HUES48 (cell line): ENCODE data around the gene GLIS1.

ENCODE experiments used
- H3K27ac ChIP-seq: one replicate; pipeline ENCODE4 v1.7.0; 2013; ENCODE audit warnings: low read depth, low read length, inconsistent platforms
- H3K27me3 ChIP-seq: 2 replicates; pipeline ENCODE4 v1.6.1; 2013; ENCODE audit warnings: mild to moderate bottlenecking, low read length; ENCODE audit not compliant: control insufficient read depth, insufficient read depth
- H3K36me3 ChIP-seq: 2 replicates; pipeline ENCODE4 v1.6.1; 2013; ENCODE audit warnings: low read length; ENCODE audit not compliant: control insufficient read depth, insufficient read depth
- H3K4me1 ChIP-seq: 2 replicates; pipeline ENCODE4 v1.6.1; 2013; ENCODE audit warnings: mild to moderate bottlenecking, low read length; ENCODE audit not compliant: control insufficient read depth, insufficient read depth
- H3K4me3 ChIP-seq: 2 replicates; pipeline ENCODE4 v1.5.1; 2013; ENCODE audit warnings: mild to moderate bottlenecking, low read depth, low read length
- H3K9ac ChIP-seq: 2 replicates; pipeline ENCODE4 v1.6.1; 2013; ENCODE audit warnings: mild to moderate bottlenecking, low read depth, low read length, moderate library complexity
- H3K9me3 ChIP-seq: 2 replicates; pipeline ENCODE4 v1.6.1; 2013; ENCODE audit warnings: low read length; ENCODE audit not compliant: control insufficient read depth, insufficient read depth

GLIS1 gene

DNA sequence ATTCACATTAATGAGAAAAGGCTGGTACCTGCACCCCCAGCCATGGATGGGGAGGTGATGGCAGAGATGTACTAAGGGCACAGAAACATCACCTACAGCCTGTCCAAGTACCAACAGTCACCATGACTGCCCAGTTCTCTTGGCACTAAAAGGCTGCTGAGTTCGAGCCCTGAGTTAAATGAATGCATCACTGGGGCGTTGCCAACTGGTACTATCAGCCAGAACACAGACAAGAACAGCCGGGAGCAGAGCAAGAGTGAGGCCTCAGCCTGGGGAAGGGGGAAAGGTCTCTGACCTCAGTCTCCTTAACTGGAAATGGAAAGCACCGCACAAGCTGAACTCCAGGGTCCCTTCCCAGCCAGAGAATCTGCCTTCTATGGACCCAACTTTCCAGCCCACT lies 60.5 kb downstream of the GLIS1 start:
- Histone ChIP-seq H3K27ac (no peak overlapping the region), H3K9me3 (no peaks in the 10 kb centered on the region), H3K27me3 (no peaks in the 10 kb centered on the region), H3K36me3 (no peaks in the 10 kb centered on the region), H3K4me3 (no peak overlapping the region), H3K9ac (no peak overlapping the region), H3K4me1 (peaks cover 7% of the 10 kb centered on the region)

DNA sequence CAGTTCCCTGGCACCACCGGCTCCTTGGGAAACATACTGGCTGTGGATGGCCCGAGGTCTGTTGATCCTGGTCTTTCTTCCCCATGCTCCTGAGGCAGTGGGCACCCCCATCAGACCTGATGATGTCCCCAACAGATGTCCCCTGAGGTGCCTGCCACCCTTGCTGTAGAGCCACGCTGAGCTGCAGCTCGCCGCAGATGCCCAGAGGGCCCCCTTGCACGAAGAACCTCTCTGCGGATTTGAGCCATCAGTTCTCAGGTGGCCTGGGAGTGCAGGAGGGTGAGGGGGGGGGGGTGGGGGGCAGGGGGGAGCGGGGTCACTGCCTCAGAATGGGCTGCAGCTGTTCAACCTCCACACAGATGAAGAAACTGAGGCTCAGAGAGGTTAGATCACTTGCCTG lies 60.9 kb downstream of the GLIS1 start:
- Histone ChIP-seq H3K4me1 (peaks cover 10% of the 10 kb centered on the region), H3K36me3 (no peaks in the 10 kb centered on the region), H3K27me3 (no peaks in the 10 kb centered on the region), H3K9ac (no peak overlapping the region), H3K4me3 (no peak overlapping the region), H3K27ac (no peak overlapping the region), H3K9me3 (no peaks in the 10 kb centered on the region)

DNA sequence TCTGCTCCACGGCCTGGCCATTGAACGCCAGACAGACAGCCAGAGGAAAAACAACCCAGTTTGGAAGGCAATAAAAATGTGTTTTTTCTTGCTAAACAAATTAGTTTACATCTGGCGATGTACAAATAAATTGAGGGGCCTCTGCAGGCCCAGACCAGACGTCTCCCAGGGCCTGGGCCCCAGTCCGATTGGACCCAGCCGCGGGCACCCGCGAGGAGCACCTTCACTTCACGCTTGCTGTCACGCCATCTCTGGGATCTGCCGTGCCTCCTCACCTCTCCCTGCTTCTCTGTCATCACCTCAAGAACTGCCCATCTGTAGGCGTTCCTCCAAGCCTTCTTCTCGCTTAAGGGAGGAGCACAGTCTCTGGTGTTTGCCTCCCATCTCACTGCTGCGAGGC lies 61.5 kb downstream of the GLIS1 start:
- Histone ChIP-seq H3K27ac (no peak overlapping the region), H3K36me3 (no peaks in the 10 kb centered on the region), H3K9me3 (no peaks in the 10 kb centered on the region), H3K9ac (no peak overlapping the region), H3K4me3 (no peak overlapping the region), H3K27me3 (no peaks in the 10 kb centered on the region), H3K4me1 (peaks cover 10% of the 10 kb centered on the region)

DNA sequence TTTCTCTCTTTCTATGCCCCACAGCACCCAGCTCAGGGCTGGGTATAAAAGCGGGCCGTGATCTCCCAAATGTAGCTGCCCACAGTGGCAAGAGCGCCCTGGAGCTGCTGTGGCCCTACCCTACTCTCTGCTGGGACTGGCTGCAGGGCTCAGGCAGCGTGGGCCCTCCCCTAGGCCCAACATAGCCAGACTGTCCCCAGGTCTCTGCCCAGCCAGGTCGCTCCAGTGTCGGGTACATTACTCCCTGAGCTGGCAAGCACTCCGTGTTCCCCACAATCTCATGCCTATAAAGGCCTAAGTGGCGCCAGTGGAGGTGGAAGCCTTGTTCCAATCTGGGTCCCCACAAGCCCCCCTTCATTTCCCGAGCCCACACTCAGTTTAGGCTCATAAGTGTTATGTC lies 66.2 kb downstream of the GLIS1 start:
- Histone ChIP-seq H3K27me3 (no peaks in the 10 kb centered on the region), H3K4me3 (no peak overlapping the region), H3K36me3 (no peaks in the 10 kb centered on the region), H3K4me1 (peaks cover 4% of the 10 kb centered on the region; the same call in 1 of the 2 replicates), H3K27ac (no peak overlapping the region), H3K9me3 (no peaks in the 10 kb centered on the region), H3K9ac (no peak overlapping the region)

DNA sequence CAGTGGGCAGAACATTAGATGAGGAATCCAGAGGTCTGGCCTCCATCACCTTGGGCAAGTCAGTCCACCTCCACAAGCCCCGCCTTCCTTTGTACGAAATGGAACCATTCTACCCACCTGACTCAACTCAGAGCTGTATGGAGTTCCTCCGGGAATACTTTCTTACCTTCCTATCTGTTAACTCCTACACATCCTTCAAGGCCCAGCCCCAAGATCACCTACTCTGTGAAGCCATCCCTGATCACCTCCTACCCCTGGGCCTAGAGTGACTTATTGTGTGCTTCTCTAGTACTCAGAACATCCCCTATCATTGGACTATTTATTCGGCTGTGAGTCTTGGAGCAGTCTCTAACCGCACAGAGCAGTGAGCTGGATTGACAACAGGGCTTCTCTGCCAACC lies 66.7 kb downstream of the GLIS1 start:
- peaks cover 4% of the 10 kb centered on the region; the same call in 1 of the 2 replicates for H3K4me1 ChIP-seq
- H3K27me3 ChIP-seq = no peaks in the 10 kb centered on the region
- no peak overlapping the region for H3K4me3 ChIP-seq
- no peak overlapping the region for H3K9ac ChIP-seq
- H3K9me3 ChIP-seq = no peaks in the 10 kb centered on the region
- no peak overlapping the region for H3K27ac ChIP-seq
- no peaks in the 10 kb centered on the region for H3K36me3 ChIP-seq

DNA sequence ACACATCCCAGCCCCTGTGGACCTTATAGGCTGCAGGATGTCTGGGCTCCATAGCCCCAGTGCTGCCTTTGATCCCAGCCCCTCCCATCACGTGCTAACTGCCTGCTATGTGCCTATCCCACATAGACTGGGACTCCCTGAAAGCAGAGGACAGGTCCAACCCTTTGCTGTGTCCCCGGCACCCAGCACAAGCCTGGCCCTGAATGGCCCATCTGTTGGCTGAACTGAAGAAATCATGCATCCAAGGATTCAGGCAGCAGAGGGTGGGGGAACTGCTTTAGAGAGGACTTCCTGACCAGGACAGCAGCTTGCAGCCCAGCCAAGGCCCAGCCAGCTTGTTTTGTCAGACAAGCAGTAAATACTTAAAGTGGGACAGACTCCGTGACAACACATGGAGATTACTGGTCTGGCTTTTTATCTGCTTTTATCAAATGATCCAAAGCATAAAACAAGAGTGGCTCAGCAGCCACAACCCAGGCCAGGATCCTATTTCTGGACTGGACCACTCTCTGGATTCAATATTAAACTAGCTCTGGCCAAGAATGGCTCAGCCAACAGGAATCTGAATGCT lies 69.3 kb downstream of the GLIS1 start:
- Histone ChIP-seq H3K27me3 (no peaks in the 10 kb centered on the region), H3K4me1 (peaks cover 4% of the 10 kb centered on the region; the same call in 1 of the 2 replicates), H3K9me3 (no peaks in the 10 kb centered on the region), H3K9ac (no peak overlapping the region), H3K4me3 (no peak overlapping the region), H3K27ac (no peak overlapping the region), H3K36me3 (no peaks in the 10 kb centered on the region)

DNA sequence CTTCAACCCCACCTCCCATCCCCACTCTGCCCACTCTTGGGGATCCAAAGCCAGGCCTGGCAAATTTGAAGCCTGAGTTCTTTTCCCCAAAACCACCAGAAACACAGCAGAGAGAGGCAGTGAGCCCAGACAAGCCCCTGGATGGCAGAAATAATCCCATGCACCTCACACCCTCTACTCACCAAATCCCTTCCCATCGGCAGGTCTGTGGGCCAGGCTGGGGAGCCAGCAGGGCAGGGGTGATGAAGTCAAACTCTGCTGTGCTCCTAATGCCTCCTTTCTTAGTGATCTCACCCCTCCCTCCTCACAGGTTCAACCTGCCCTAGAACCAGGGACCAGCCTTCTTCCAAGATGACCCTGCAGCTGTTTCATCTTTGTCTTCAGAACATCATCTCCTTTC lies 72.4 kb downstream of the GLIS1 start:
- Histone ChIP-seq H3K4me1 (no peaks in the 10 kb centered on the region), H3K27ac (no peak overlapping the region), H3K27me3 (no peaks in the 10 kb centered on the region), H3K36me3 (no peaks in the 10 kb centered on the region), H3K9me3 (no peaks in the 10 kb centered on the region), H3K4me3 (no peak overlapping the region), H3K9ac (no peak overlapping the region)

DNA sequence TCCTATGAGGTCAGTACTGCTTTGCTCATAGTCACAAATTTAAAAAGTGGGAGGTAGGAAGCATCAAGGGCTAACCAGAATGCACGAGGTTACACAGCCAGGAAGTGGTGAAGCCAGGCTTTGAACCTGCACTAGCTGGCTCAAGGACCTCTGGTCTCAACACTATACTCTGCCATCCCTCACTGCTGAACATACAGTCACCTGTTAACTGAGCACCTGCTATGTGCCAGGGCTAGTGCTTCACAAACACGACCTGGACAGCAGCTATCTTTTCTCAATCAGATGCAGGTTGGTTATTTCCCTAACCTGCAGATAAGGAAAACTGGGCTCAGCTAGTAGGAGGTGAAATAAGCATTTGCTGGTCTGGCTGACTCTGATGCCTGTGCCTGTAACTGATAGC lies 73.0 kb downstream of the GLIS1 start:
- no peak overlapping the region for H3K9ac ChIP-seq
- H3K4me3 ChIP-seq = no peak overlapping the region
- no peaks in the 10 kb centered on the region for H3K27me3 ChIP-seq
- H3K27ac ChIP-seq = no peak overlapping the region
- no peaks in the 10 kb centered on the region for H3K9me3 ChIP-seq
- H3K36me3 ChIP-seq = no peaks in the 10 kb centered on the region
- no peaks in the 10 kb centered on the region for H3K4me1 ChIP-seq

DNA sequence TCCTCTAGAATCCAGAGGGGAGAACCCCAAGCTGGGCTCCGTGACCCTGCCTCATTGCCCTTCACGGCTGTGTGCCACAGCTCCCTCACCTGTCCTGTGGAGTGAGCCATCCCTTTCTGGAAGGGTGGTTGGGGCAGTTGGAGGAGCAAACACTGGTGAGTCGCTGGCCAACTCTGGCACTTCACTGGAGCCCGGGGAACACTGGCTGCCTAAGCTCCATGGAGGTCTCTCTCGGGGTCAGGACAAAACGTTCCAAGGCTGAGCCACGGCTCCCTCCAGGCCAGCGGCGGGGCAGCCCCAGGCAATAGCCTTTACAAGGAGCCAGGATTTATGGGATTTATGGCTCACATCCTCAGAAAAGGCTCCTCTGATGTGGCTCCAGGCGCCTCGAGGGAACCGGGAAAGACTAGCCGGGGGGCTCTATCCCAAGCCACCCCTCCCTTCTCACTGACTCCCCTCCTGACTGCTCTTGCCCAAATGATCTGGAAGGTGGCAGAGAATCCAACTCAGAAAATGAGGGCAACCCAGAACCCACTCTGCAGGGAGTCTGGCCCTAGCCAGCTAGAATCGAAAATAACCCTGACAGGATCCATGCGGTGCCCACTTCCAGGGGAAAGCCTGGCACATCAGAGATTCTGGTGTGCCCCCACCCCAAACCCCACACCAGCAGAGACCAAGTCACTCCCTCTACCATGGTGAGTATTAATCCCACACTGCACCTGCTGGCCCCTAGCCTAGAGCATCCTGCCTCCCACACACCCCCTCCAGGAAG lies 75.2 kb downstream of the GLIS1 start:
- Histone ChIP-seq H3K4me3 (no peak overlapping the region), H3K36me3 (no peaks in the 10 kb centered on the region), H3K27ac (no peak overlapping the region), H3K4me1 (no peaks in the 10 kb centered on the region), H3K9ac (no peak overlapping the region), H3K27me3 (no peaks in the 10 kb centered on the region), H3K9me3 (no peaks in the 10 kb centered on the region)

DNA sequence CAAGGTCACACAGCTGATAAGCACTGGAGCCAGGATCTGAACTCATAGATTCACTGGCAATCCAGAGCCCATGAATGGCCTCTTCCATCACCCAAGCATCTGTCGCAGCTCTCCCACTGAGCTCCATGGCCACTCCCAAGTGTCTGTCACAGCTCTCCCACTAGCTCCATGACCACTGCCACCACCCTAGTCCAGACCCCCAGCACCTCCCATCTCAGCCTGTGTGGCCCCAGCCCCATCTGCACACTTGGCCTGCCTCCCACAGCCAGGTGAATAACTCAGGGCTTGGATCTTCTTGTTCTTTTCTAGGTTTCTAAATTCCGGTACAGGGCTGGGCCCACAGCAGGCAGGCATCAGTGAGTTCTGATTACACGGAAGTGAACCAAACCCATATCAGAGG lies 76.0 kb downstream of the GLIS1 start:
- no peaks in the 10 kb centered on the region for H3K27me3 ChIP-seq
- H3K4me3 ChIP-seq = no peak overlapping the region
- H3K27ac ChIP-seq = no peak overlapping the region

DNA sequence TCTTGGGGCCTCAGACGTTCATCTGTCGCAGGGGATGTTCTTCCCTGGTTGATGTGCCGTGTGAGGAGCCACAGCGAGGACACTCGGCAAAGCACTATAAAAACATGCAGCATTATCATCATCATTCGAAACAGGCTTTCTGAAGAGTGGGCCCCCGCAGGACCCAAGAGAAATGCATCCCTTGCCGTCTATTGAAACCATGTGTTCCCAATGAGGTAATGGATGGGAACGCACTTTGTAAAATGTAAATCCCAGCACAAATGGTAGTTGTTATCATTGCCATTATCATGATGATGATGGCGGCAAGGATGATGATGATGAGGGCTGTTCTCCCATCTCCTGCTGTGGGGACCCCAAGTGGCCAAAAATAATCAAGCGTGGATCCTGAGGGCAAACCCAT lies 76.8 kb downstream of the GLIS1 start:
- Histone ChIP-seq H3K4me1 (no peaks in the 10 kb centered on the region), H3K9ac (no peak overlapping the region), H3K27ac (no peak overlapping the region), H3K9me3 (no peaks in the 10 kb centered on the region), H3K4me3 (no peak overlapping the region), H3K27me3 (no peaks in the 10 kb centered on the region), H3K36me3 (no peaks in the 10 kb centered on the region)

More for the DNA sequence above, 76.0 kb downstream of the GLIS1 start:
- Histone ChIP-seq H3K9me3 (no peaks in the 10 kb centered on the region), H3K36me3 (no peaks in the 10 kb centered on the region), H3K4me1 (no peaks in the 10 kb centered on the region), H3K9ac (no peak overlapping the region)
